ENCODE measurements around the gene CLCN6.

GRCh38 chr1:11781297-11781696 is 24.7 kb upstream of the CLCN6 start:
- TF ChIP-seq POLR2A (IDR thresholded peaks at IDR 0.05; ENCODE audit: low read length) (no peak), GATA1 (IDR thresholded peaks at IDR 0.05; ENCODE audit: low read depth, low read length) (no peak)
